ENCODE results near the gene KIRREL3.

DNA sequence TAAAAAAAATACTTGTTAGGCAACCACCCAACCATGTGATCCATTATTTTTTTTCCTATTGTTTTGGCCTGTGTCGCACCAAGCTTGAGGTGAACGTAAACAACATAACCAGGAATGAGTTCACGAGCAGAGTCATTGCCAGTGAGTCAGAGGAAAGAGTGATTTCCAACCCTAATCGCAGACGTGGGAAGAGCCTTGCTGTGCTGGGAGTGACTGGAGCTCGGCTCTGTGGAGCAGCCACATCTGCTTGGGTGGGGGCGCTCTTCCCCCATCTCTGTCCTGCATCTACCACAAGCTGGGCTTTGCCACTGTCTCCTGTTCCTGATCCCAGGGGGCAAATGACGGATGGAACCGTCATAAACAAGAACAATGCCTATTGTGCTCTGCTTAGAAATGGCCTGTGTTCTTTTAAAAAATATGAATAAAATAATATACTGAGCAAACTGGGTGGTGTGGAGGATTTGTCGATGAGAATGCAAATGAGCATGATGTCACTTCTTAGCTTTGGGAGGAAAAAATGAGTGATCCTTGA is 210.0 kb downstream of the KIRREL3 start:
- TF ChIP-seq, protein P1, sequence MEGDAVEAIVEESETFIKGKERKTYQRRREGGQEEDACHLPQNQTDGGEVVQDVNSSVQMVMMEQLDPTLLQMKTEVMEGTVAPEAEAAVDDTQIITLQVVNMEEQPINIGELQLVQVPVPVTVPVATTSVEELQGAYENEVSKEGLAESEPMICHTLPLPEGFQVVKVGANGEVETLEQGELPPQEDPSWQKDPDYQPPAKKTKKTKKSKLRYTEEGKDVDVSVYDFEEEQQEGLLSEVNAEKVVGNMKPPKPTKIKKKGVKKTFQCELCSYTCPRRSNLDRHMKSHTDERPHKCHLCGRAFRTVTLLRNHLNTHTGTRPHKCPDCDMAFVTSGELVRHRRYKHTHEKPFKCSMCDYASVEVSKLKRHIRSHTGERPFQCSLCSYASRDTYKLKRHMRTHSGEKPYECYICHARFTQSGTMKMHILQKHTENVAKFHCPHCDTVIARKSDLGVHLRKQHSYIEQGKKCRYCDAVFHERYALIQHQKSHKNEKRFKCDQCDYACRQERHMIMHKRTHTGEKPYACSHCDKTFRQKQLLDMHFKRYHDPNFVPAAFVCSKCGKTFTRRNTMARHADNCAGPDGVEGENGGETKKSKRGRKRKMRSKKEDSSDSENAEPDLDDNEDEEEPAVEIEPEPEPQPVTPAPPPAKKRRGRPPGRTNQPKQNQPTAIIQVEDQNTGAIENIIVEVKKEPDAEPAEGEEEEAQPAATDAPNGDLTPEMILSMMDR (IDR thresholded peaks at IDR 0.05; ENCODE audit: extremely low read depth in 1 of 2, insufficient read depth in 1 of 2, low read depth in 1 of 2, low read length in 2 of 2), result no peak
- TF ChIP-seq EZH2 (IDR thresholded peaks at IDR 0.05; ENCODE audit: borderline replicate concordance, low read depth, low read length, severe bottlenecking), result no peak
- TF ChIP-seq, protein P2, sequence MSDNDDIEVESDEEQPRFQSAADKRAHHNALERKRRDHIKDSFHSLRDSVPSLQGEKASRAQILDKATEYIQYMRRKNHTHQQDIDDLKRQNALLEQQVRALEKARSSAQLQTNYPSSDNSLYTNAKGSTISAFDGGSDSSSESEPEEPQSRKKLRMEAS (IDR thresholded peaks at IDR 0.05; ENCODE audit: insufficient read depth, insufficient read length), result no peak
- TF ChIP-seq POLR2A (IDR thresholded peaks at IDR 0.05; ENCODE audit: low read depth, low read length), result no peak
- no peak for TF ChIP-seq POLR2AphosphoS5 (IDR thresholded peaks at IDR 0.05; ENCODE audit: insufficient read depth, low read depth, low read length)
- TF ChIP-seq MYC (IDR thresholded peaks at IDR 0.05; ENCODE audit: low read depth, low read length), result no peak
- peak; percentile 60 for TF ChIP-seq JUN (IDR thresholded peaks at IDR 0.05; ENCODE audit: borderline replicate concordance, insufficient read depth, insufficient read length, low read depth)

Data from endothelial cell of umbilical vein (primary cell).